8988T (cell line): ENCODE data around the gene GLCCI1.
A peak's percentile ranks its signal among the peaks of the same experiment; 100 is the strongest.

Source experiments
- DNase-seq: peaks from one replicate; pipeline ENCODE4 v3.0.0; 2011

Gene GLCCI1

GRCh38 chr7:7968544-7969305 lies at the start of gene GLCCI1:
TSS of gene GLCCI1 (plus strand) at chr7:7968796. CDS start at chr7:7969351, 555 bp downstream.
- DNase-seq, result peak; percentile 93

- DNase-seq, result no peak
Measured at GRCh38 chr7:7919449-7919945, 49.1 kb upstream of the GLCCI1 start.

- DNase-seq, result no peak
Measured at GRCh38 chr7:7920056-7920455, 48.5 kb upstream of the GLCCI1 start.

GRCh38 chr7:7920481-7920880 lies 48.1 kb upstream of the GLCCI1 start:
- DNase-seq, result no peak

GRCh38 chr7:7921830-7922229 lies 46.8 kb upstream of the GLCCI1 start:
- no peak for DNase-seq

- no peak for DNase-seq
Measured at GRCh38 chr7:7922684-7923385, 45.8 kb upstream of the GLCCI1 start.

GRCh38 chr7:7923818-7924217 lies 44.8 kb upstream of the GLCCI1 start:
- DNase-seq, result no peak

GRCh38 chr7:7924303-7924702 lies 44.3 kb upstream of the GLCCI1 start:
- DNase-seq, result no peak

- no peak for DNase-seq
Measured at GRCh38 chr7:7931626-7932025, 37.0 kb upstream of the GLCCI1 start.

- no peak for DNase-seq
Measured at GRCh38 chr7:7932553-7932952, 36.0 kb upstream of the GLCCI1 start.

- no peak for DNase-seq
Measured at GRCh38 chr7:7933915-7934526, 34.6 kb upstream of the GLCCI1 start.

GRCh38 chr7:7934945-7935344 lies 33.7 kb upstream of the GLCCI1 start:
- DNase-seq, result no peak

- DNase-seq, result no peak
Measured at GRCh38 chr7:7938471-7938870, 30.1 kb upstream of the GLCCI1 start.

- no peak for DNase-seq
Measured at GRCh38 chr7:7943951-7944350, 24.6 kb upstream of the GLCCI1 start.

- DNase-seq, result no peak
Measured at GRCh38 chr7:7944619-7945282, 23.8 kb upstream of the GLCCI1 start.

- DNase-seq, result no peak
Measured at GRCh38 chr7:7946486-7946885, 22.1 kb upstream of the GLCCI1 start.

- DNase-seq, result no peak
Measured at GRCh38 chr7:7948232-7948631, 20.4 kb upstream of the GLCCI1 start.

- no peak for DNase-seq
Measured at GRCh38 chr7:7953806-7954205, 14.8 kb upstream of the GLCCI1 start.

- no peak for DNase-seq
Measured at GRCh38 chr7:7956531-7957128, 12.0 kb upstream of the GLCCI1 start.

GRCh38 chr7:7957513-7957912 lies 11.1 kb upstream of the GLCCI1 start:
- no peak for DNase-seq

GRCh38 chr7:7959979-7960670 lies 8.5 kb upstream of the GLCCI1 start:
- no peak for DNase-seq

- DNase-seq, result no peak
Measured at GRCh38 chr7:7962851-7963250, 5.7 kb upstream of the GLCCI1 start.
